OCI-LY7 (cell line): ENCODE data around the gene WDFY3. TPM values are rescaled to one million over a fixed set of nuclear protein-coding genes. Genes with fewer than 3 reads are reported as not detected.

ENCODE experiments used
- BruUV-seq: library from RNA; stranded (reverse); fragments of 400-500 nt; replicated peaks from 2 replicates; lab custom pipeline; 2021; lab: Mats Ljungman, UMichigan
- CTCF ChIA-PET: fragments of 300-600 bp; sonication (Branson Sonifier 250); formaldehyde crosslinking; loops from one replicate; lab custom pipeline; 2022; ENCODE audit warnings: antibody characterized with exemption; ENCODE audit not compliant: unreplicated experiment; lab: Charles Lee
- POLR2A ChIA-PET: fragments of 300-600 bp; sonication (Branson Sonifier 250); formaldehyde crosslinking; loops from one replicate; lab custom pipeline; 2022; ENCODE audit warnings: antibody characterized with exemption; lab: Charles Lee
- DNase-seq: peaks from one replicate; pipeline ENCODE4 v3.0.0-alpha.2; 2015; ENCODE audit warnings: low spot score
- H2AFZ ChIP-seq: fragments of 200-600 bp; sonication (generic), shearing (Covaris generic); 2 replicates; pipeline ENCODE4 v1.6.1; 2014; ENCODE audit warnings: mild to moderate bottlenecking, antibody characterized with exemption, low read length, moderate library complexity
- H3K27ac ChIP-seq: fragments of 200-600 bp; sonication (generic); 2 replicates; pipeline ENCODE4 v1.5.1; 2014; ENCODE audit warnings: mixed run types, low read depth, mild to moderate bottlenecking, moderate library complexity, low read length, inconsistent platforms; ENCODE audit not compliant: poor library complexity, severe bottlenecking
- H3K36me3 ChIP-seq: fragments of 200-600 bp; sonication (generic); 2 replicates; pipeline ENCODE4 v1.6.1; 2014; ENCODE audit warnings: mild to moderate bottlenecking, antibody characterized with exemption, low read length, moderate library complexity, mixed read lengths; ENCODE audit not compliant: insufficient read depth
- H3K4me1 ChIP-seq: fragments of 200-600 bp; sonication (generic); 2 replicates; pipeline ENCODE4 v1.5.1; 2014; ENCODE audit warnings: mild to moderate bottlenecking, low read length; ENCODE audit not compliant: insufficient read depth, poor library complexity, severe bottlenecking
- H3K4me2 ChIP-seq: fragments of 200-600 bp; sonication (generic); 2 replicates; pipeline ENCODE4 v1.6.1; 2014; ENCODE audit warnings: mild to moderate bottlenecking, low read length
- H3K4me3 ChIP-seq: fragments of 200-600 bp; sonication (generic); 2 replicates; pipeline ENCODE4 v1.5.1; 2014; ENCODE audit warnings: mild to moderate bottlenecking, low read depth, low read length; ENCODE audit not compliant: poor library complexity, severe bottlenecking
- H3K79me2 ChIP-seq: fragments of 200-600 bp; sonication (generic); 2 replicates; pipeline ENCODE4 v1.6.1; 2016; ENCODE audit warnings: low read depth, mild to moderate bottlenecking, low read length, moderate library complexity, mixed read lengths; ENCODE audit not compliant: insufficient read depth
- H3K9me2 ChIP-seq: fragments of 200-600 bp; sonication (generic); 2 replicates; pipeline ENCODE4 v1.6.1; 2016; ENCODE audit warnings: mild to moderate bottlenecking, low read length, mixed read lengths; ENCODE audit not compliant: insufficient read depth
- H3K9me3 ChIP-seq: fragments of 200-600 bp; sonication (generic); 2 replicates; pipeline ENCODE4 v1.6.1; 2014; ENCODE audit warnings: mild to moderate bottlenecking, mixed run types, low read length, mixed read lengths
- H4K20me1 ChIP-seq: fragments of 200-600 bp; sonication (generic); 2 replicates; pipeline ENCODE4 v1.6.1; 2014; ENCODE audit warnings: mild to moderate bottlenecking, antibody characterized with exemption, low read length, moderate library complexity, mixed read lengths; ENCODE audit not compliant: insufficient read depth
- CTCF ChIP-seq: fragments of 200-600 bp; sonication (generic); conservative IDR thresholded peaks from 2 replicates; pipeline ENCODE4 v1.5.1; 2014; ENCODE audit warnings: mild to moderate bottlenecking, antibody characterized with exemption, low read length, moderate library complexity, mixed read lengths
- EZH2phosphoT487 ChIP-seq: fragments of 200-600 bp; sonication (generic); IDR thresholded peaks from 2 replicates; pipeline ENCODE4 v1.6.1; 2018; ENCODE audit warnings: low read depth, borderline replicate concordance, mild to moderate bottlenecking, mixed run types, antibody characterized with exemption, low read length, moderate library complexity, mixed read lengths
- intact Hi-C: fragments of 100-400 bp; cut with micrococcal nuclease; formaldehyde crosslinking; loops from one replicate; pipeline ENCODE4 v1.10.0; 2022; ENCODE audit not compliant: unreplicated experiment
- total RNA-seq, 2 experiments: library from RNA; depleted of rRNA in 1 of 2; stranded (reverse); fragments of >200 nt in 1 of 2; shearing (Covaris generic) in 1 of 2; gene quantifications; 2 replicates each; pipeline ENCODE4 v1.2.3, GENCODE V29; 2014 to 2022

Gene WDFY3
- total RNA-seq, 2 experiments from 2014 or later, result not detected

- no TSS peak for BruUV-seq
- H3K4me3 ChIP-seq, result no peak overlapping the region
- intact Hi-C loops, result no loop called here
- no peaks in the 10 kb centered on the region for H4K20me1 ChIP-seq
- no peaks in the 10 kb centered on the region for H3K9me3 ChIP-seq
- TF ChIP-seq EZH2phosphoT487 (no peak), CTCF (no peak)
- no peaks in the 10 kb centered on the region for H3K36me3 ChIP-seq
- no peaks in the 10 kb centered on the region for H3K79me2 ChIP-seq
- H3K4me2 ChIP-seq, result no peak overlapping the region
- H2AFZ ChIP-seq, result no peak overlapping the region
- no peaks in the 10 kb centered on the region for H3K9me2 ChIP-seq
- ChIA-PET CTCF (no interaction called here), POLR2A (no interaction called here)
- DNase-seq, result no peak
- no peak overlapping the region for H3K27ac ChIP-seq
- no peaks in the 10 kb centered on the region for H3K4me1 ChIP-seq
These were observed 73.5 kb downstream of the WDFY3 start for GRCh38 chr4:84892950-84893349.

- H3K27ac ChIP-seq, result no peak overlapping the region
- H3K4me1 ChIP-seq, result no peaks in the 10 kb centered on the region
- no peaks in the 10 kb centered on the region for H3K9me3 ChIP-seq
- POLR2A ChIA-PET, result no interaction called here
- BruUV-seq, result no TSS peak
- H4K20me1 ChIP-seq, result no peaks in the 10 kb centered on the region
- H3K79me2 ChIP-seq, result no peaks in the 10 kb centered on the region
- TF ChIP-seq EZH2phosphoT487 (no peak), CTCF (no peak)
- no peaks in the 10 kb centered on the region for H3K9me2 ChIP-seq
- H3K4me3 ChIP-seq, result no peak overlapping the region
- no peak overlapping the region for H2AFZ ChIP-seq
- H3K36me3 ChIP-seq, result no peaks in the 10 kb centered on the region
- intact Hi-C loops, result no loop called here
- DNase-seq, result no peak
- no peak overlapping the region for H3K4me2 ChIP-seq
- CTCF ChIA-PET, result no interaction called here
These were observed 78.7 kb downstream of the WDFY3 start for GRCh38 chr4:84887824-84888223.

GRCh38 chr4:84879651-84880200, 86.8 kb downstream of the WDFY3 start:
- intact Hi-C loops, result no loop called here
- no peak overlapping the region for H3K4me2 ChIP-seq
- H3K9me3 ChIP-seq, result no peaks in the 10 kb centered on the region
- H3K36me3 ChIP-seq, result no peaks in the 10 kb centered on the region
- no peak for DNase-seq
- POLR2A ChIA-PET, result no interaction called here
- H3K4me3 ChIP-seq, result no peak overlapping the region
- H3K4me1 ChIP-seq, result no peaks in the 10 kb centered on the region
- H3K27ac ChIP-seq, result no peak overlapping the region
- H3K9me2 ChIP-seq, result no peaks in the 10 kb centered on the region
- H2AFZ ChIP-seq, result no peak overlapping the region
- no peaks in the 10 kb centered on the region for H4K20me1 ChIP-seq
- TF ChIP-seq CTCF, result no peak
- TF ChIP-seq EZH2phosphoT487, result no peak
- CTCF ChIA-PET, result no interaction called here
- BruUV-seq, result no TSS peak
- H3K79me2 ChIP-seq, result no peaks in the 10 kb centered on the region
